Measurements from ENCODE around the gene DEPDC5.
A peak's percentile ranks its signal among the peaks of the same experiment; 100 is the strongest.

The DEPDC5 gene

GRCh38 chr22:31925056-31925455 lies 171.2 kb downstream of the DEPDC5 start:
- DNase-seq (ENCODE audit: low read depth), result no peak

GRCh38 chr22:31926024-31926423 lies 172.2 kb downstream of the DEPDC5 start:
- DNase-seq (ENCODE audit: low read depth), result no peak

- DNase-seq (ENCODE audit: low read depth), result no peak
Measured at GRCh38 chr22:31926969-31927368, 173.2 kb downstream of the DEPDC5 start.

GRCh38 chr22:31927562-31927961 lies 173.7 kb downstream of the DEPDC5 start:
- DNase-seq (ENCODE audit: low read depth), result no peak

GRCh38 chr22:31929167-31929930 lies 175.5 kb downstream of the DEPDC5 start:
- no peak for DNase-seq (ENCODE audit: low read depth)

- DNase-seq (ENCODE audit: low read depth), result no peak
Measured at GRCh38 chr22:31932863-31933262, 179.0 kb downstream of the DEPDC5 start.

GRCh38 chr22:31933406-31933805 lies 179.6 kb downstream of the DEPDC5 start:
- DNase-seq (ENCODE audit: low read depth), result no peak

- DNase-seq (ENCODE audit: low read depth), result no peak
Measured at GRCh38 chr22:31933816-31934482, 180.1 kb downstream of the DEPDC5 start.

- DNase-seq (ENCODE audit: low read depth), result no peak
Measured at GRCh38 chr22:31935961-31936635, 182.3 kb downstream of the DEPDC5 start.

- DNase-seq (ENCODE audit: low read depth), result no peak
Measured at GRCh38 chr22:31937341-31937740, 183.5 kb downstream of the DEPDC5 start.

- no peak for DNase-seq (ENCODE audit: low read depth)
Measured at GRCh38 chr22:31938296-31938695, 184.5 kb downstream of the DEPDC5 start.

- no peak for DNase-seq (ENCODE audit: low read depth)
Measured at GRCh38 chr22:31940506-31940905, 186.7 kb downstream of the DEPDC5 start.

GRCh38 chr22:31942091-31942490 lies 188.3 kb downstream of the DEPDC5 start:
- DNase-seq (ENCODE audit: low read depth), result no peak

GRCh38 chr22:31943206-31943977 lies 189.6 kb downstream of the DEPDC5 start:
- no peak for DNase-seq (ENCODE audit: low read depth)

- DNase-seq (ENCODE audit: low read depth), result peak; percentile 79
Measured at GRCh38 chr22:31943978-31944699, 190.3 kb downstream of the DEPDC5 start, which contains the start of gene YWHAH. Gene YWHAH, plus strand, starts transcription at chr22:31944535. Its CDS starts 199 bp downstream, at chr22:31944734.

- peak; percentile 12 for DNase-seq (ENCODE audit: low read depth)
Measured at GRCh38 chr22:31944700-31945442, 191.1 kb downstream of the DEPDC5 start.

GRCh38 chr22:31945443-31945855 lies 191.6 kb downstream of the DEPDC5 start:
- no peak for DNase-seq (ENCODE audit: low read depth)

GRCh38 chr22:31945971-31946680 lies 192.3 kb downstream of the DEPDC5 start:
- DNase-seq (ENCODE audit: low read depth), result no peak

GRCh38 chr22:31947296-31947695 lies 193.5 kb downstream of the DEPDC5 start:
- DNase-seq (ENCODE audit: low read depth), result peak; percentile 19

GRCh38 chr22:31948002-31948401 lies 194.2 kb downstream of the DEPDC5 start:
- DNase-seq (ENCODE audit: low read depth), result no peak

Data from T follicular helper cell (primary cell).